ENCODE results near the gene SEC24D.

SEC24D gene

DNA sequence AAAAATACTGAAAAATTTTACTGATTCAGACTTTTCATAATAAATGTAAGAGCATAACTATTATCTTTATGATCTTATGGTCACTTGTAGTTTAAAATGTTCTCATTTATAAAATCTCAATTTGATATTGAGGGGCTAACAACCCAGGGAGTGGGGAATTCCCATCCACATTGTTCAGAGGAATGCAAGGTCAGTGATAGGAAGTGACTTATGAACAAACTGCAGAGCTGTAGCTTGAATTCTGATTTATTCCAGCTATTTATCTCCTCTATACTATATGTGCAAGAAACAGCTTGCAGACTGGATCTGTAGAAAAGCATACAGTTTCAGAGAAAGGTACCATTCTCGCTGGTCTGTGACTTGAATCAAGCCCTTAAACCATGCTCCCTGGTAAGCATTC lies 61.6 kb downstream of the SEC24D start:
- H4K91ac ChIP-seq (ENCODE audit: low read length) = no peak overlapping the region

DNA sequence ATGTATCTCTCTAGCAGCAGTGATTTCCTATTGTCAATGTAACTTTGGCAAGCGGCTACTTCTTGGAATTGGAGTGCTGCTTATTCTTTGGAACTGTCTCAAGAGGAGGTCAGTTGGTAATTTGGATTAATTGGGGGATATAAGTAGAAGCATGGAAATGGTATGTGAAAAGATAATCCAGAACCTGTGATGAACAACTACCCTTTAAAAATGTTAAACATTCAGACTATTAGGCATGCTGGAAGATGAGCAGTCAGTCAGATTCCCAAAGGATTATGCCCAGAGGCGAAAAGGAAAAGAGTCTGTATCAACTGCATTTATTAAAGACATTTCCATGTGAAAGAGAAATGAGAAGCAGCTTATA lies 62.5 kb downstream of the SEC24D start:
- H3K4me2 ChIP-seq (ENCODE audit: low read length, poor library complexity, severe bottlenecking) = no peak overlapping the region
- H2BK120ac ChIP-seq (ENCODE audit: low read depth, low read length) = no peak overlapping the region
- H2BK5ac ChIP-seq (ENCODE audit: low read depth, low read length, poor library complexity, severe bottlenecking) = no peak overlapping the region
- peak overlapping the region; percentile 35 for H3K9ac ChIP-seq (ENCODE audit: low read length)
- no peak overlapping the region for H2AK5ac ChIP-seq (ENCODE audit: low read length, severe bottlenecking)
- H3K27ac ChIP-seq (ENCODE audit: low read length, poor library complexity, severe bottlenecking) = no peak overlapping the region
- no peaks in the 10 kb centered on the region for H3K9me3 ChIP-seq (ENCODE audit: control insufficient read depth, low read length)
- peaks cover 3% of the 10 kb centered on the region for H3K79me1 ChIP-seq (replicated peaks; ENCODE audit: low read length, poor library complexity, severe bottlenecking)
- no peak overlapping the region for H2BK15ac ChIP-seq (ENCODE audit: low read depth, poor library complexity, severe bottlenecking)
- no peak overlapping the region for H4K8ac ChIP-seq (ENCODE audit: low read length)
- no peaks in the 10 kb centered on the region for H3K27me3 ChIP-seq (ENCODE audit: control insufficient read depth in 1 of 2, insufficient read depth in 1 of 2, low read length in 2 of 2)
- no peak for DNase-seq
- WGBS = 92% methylated on average over 1 of the region's 2 CpGs
- H3K4ac ChIP-seq (ENCODE audit: low read depth in 1 of 2, low read length in 2 of 2) = no peak overlapping the region
- H3K4me3 ChIP-seq (ENCODE audit: insufficient read depth in 1 of 2, low read depth in 1 of 2, low read length in 2 of 2) = no peak overlapping the region
- no peak overlapping the region for H2AFZ ChIP-seq (ENCODE audit: low read depth, low read length)
- no peak overlapping the region for H3K23ac ChIP-seq (ENCODE audit: low read length in 2 of 2)
- H3K14ac ChIP-seq (ENCODE audit: low read length in 2 of 2) = no peak overlapping the region
- H2BK12ac ChIP-seq (ENCODE audit: low read length in 2 of 2) = no peak overlapping the region
- peaks cover 2 to 47% of the 10 kb centered on the region in 2 experiments for H3K36me3 ChIP-seq (ENCODE audit: control insufficient read depth in 1 of 2, insufficient read depth in 2 of 2, low read depth in 1 of 2, low read length in 2 of 2)
- peaks cover 2% of the 10 kb centered on the region for H3K4me1 ChIP-seq (ENCODE audit: control insufficient read depth, insufficient read depth, low read depth, low read length)
- H3K18ac ChIP-seq (ENCODE audit: low read depth in 1 of 2, low read length in 2 of 2) = no peak overlapping the region
- no peak overlapping the region for H4K91ac ChIP-seq (ENCODE audit: low read length)

More for the DNA sequence above, 61.6 kb downstream of the SEC24D start:
- Histone ChIP-seq H3K9me3 (ENCODE audit: control insufficient read depth, low read length) (no peaks in the 10 kb centered on the region), H2BK120ac (ENCODE audit: low read depth, low read length) (no peak overlapping the region), H3K9ac (ENCODE audit: low read length) (peak overlapping the region; percentile 54), H3K14ac (ENCODE audit: low read length in 2 of 2) (no peak overlapping the region), H3K4me2 (ENCODE audit: low read length, poor library complexity, severe bottlenecking) (no peak overlapping the region), H3K27ac (ENCODE audit: low read length, poor library complexity, severe bottlenecking) (peak overlapping the region; percentile 60), H3K4ac (ENCODE audit: low read depth in 1 of 2, low read length in 2 of 2) (no peak overlapping the region), H2BK12ac (ENCODE audit: low read length in 2 of 2) (no peak overlapping the region), H3K18ac (ENCODE audit: low read depth in 1 of 2, low read length in 2 of 2) (no peak overlapping the region), H2AK5ac (ENCODE audit: low read length, severe bottlenecking) (no peak overlapping the region), H3K4me3 (ENCODE audit: insufficient read depth in 1 of 2, low read depth in 1 of 2, low read length in 2 of 2) (no peak overlapping the region), H3K23ac (ENCODE audit: low read length in 2 of 2) (no peak overlapping the region), H2AFZ (ENCODE audit: low read depth, low read length) (no peak overlapping the region), H2BK5ac (ENCODE audit: low read depth, low read length, poor library complexity, severe bottlenecking) (no peak overlapping the region), H4K8ac (ENCODE audit: low read length) (no peak overlapping the region), H3K27me3 (ENCODE audit: control insufficient read depth in 1 of 2, insufficient read depth in 1 of 2, low read length in 2 of 2) (no peaks in the 10 kb centered on the region), H2BK15ac (ENCODE audit: low read depth, poor library complexity, severe bottlenecking) (no peak overlapping the region), H3K36me3 (ENCODE audit: control insufficient read depth in 1 of 2, insufficient read depth in 2 of 2, low read depth in 1 of 2, low read length in 2 of 2) (peaks cover 0 to 37% of the 10 kb centered on the region in 2 experiments), H3K79me1 (replicated peaks; ENCODE audit: low read length, poor library complexity, severe bottlenecking) (peaks cover 3% of the 10 kb centered on the region), H3K4me1 (ENCODE audit: control insufficient read depth, insufficient read depth, low read depth, low read length) (peaks cover 2% of the 10 kb centered on the region)
- 94% methylated on average over 1 of the region's 1 CpG for WGBS
- DNase-seq = no peak

DNA sequence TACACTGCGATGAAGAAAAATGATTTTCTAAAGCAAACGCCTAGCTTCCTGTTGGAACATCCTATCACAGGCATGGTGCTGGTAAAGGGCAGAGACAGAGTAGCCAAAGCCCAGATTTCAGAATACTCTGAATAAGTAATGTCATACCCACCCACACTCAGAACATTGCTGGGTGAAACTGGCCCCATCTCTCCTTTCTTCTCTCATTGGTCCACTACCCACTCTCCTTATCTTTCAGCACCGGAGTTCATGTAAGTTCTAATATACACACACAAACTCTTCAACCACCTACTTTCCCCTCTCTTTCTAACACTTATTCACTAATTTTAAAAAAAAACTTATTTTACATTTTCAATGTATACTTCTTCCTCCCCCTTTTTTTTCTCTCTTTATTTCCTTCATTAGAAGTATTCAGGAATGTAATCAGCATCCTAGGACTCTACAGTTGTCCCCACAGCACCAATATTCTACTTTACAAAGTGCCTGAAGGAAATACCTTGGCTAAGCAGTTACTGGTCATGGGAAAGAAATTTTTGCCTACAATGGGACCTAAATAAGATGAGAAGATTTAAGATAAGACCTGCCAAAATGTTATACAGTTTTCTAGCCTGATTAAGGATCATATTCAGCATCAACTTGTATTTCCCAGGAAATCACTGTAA lies 63.0 kb downstream of the SEC24D start:
- Histone ChIP-seq H2BK12ac (ENCODE audit: low read length in 2 of 2) (no peak overlapping the region), H3K4me1 (ENCODE audit: control insufficient read depth, insufficient read depth, low read depth, low read length) (peaks cover 2% of the 10 kb centered on the region), H2BK15ac (ENCODE audit: low read depth, poor library complexity, severe bottlenecking) (no peak overlapping the region), H2BK5ac (ENCODE audit: low read depth, low read length, poor library complexity, severe bottlenecking) (no peak overlapping the region), H3K9ac (ENCODE audit: low read length) (peak overlapping the region; percentile 35), H2AK5ac (ENCODE audit: low read length, severe bottlenecking) (no peak overlapping the region), H3K79me1 (replicated peaks; ENCODE audit: low read length, poor library complexity, severe bottlenecking) (peaks cover 3% of the 10 kb centered on the region), H4K91ac (ENCODE audit: low read length) (no peak overlapping the region), H3K9me3 (ENCODE audit: control insufficient read depth, low read length) (no peaks in the 10 kb centered on the region), H3K14ac (ENCODE audit: low read length in 2 of 2) (no peak overlapping the region), H3K36me3 (ENCODE audit: control insufficient read depth in 1 of 2, insufficient read depth in 2 of 2, low read depth in 1 of 2, low read length in 2 of 2) (peaks cover 3 to 51% of the 10 kb centered on the region in 2 experiments), H3K4me2 (ENCODE audit: low read length, poor library complexity, severe bottlenecking) (no peak overlapping the region), H3K4ac (ENCODE audit: low read depth in 1 of 2, low read length in 2 of 2) (no peak overlapping the region), H4K8ac (ENCODE audit: low read length) (no peak overlapping the region), H3K23ac (ENCODE audit: low read length in 2 of 2) (no peak overlapping the region), H3K27ac (ENCODE audit: low read length, poor library complexity, severe bottlenecking) (no peak overlapping the region), H3K18ac (ENCODE audit: low read depth in 1 of 2, low read length in 2 of 2) (no peak overlapping the region), H2BK120ac (ENCODE audit: low read depth, low read length) (no peak overlapping the region), H2AFZ (ENCODE audit: low read depth, low read length) (no peak overlapping the region), H3K4me3 (ENCODE audit: insufficient read depth in 1 of 2, low read depth in 1 of 2, low read length in 2 of 2) (peak overlapping the region in 1 of 2 experiments; percentile 25), H3K27me3 (ENCODE audit: control insufficient read depth in 1 of 2, insufficient read depth in 1 of 2, low read length in 2 of 2) (no peaks in the 10 kb centered on the region)
- DNase-seq = no peak
- 94% methylated on average over 3 of the region's 3 CpGs for whole genome bisulfite sequencing

DNA sequence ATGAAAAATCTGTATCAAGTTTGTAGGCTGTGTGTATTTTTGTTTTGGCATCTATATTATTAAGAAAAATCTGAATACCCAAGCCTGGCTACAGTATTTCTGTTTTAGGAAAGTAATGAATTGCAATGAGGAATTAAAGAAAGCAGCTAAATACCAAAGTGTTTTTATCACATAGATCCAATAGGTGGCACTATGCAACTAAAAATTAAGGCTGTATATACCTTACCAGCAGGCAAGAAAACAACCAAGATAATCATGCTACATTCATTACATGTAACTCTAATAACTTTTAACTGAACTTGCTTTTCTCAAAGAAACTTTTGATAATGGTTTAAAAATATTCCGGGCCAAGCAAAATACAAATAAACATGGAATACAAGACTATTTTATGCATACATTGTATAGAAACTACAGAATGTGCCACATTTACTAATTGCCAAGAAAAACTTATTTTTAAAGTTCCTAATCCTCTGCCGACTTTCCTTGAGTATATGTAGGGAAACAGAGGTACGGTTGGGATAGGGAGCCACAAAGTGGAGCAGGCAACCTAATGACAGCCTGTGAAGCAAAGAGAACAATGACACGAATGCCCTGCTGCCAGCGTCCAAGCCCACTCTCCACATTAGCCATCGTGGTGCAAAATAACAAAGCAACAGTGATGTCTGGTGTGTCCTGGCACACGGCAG lies 63.7 kb downstream of the SEC24D start:
- Histone ChIP-seq H2BK15ac (ENCODE audit: low read depth, poor library complexity, severe bottlenecking) (no peak overlapping the region), H2BK12ac (ENCODE audit: low read length in 2 of 2) (no peak overlapping the region), H3K4me1 (ENCODE audit: control insufficient read depth, insufficient read depth, low read depth, low read length) (peaks cover 2% of the 10 kb centered on the region), H3K27ac (ENCODE audit: low read length, poor library complexity, severe bottlenecking) (no peak overlapping the region), H2AK5ac (ENCODE audit: low read length, severe bottlenecking) (no peak overlapping the region), H4K8ac (ENCODE audit: low read length) (no peak overlapping the region), H3K36me3 (ENCODE audit: control insufficient read depth in 1 of 2, insufficient read depth in 2 of 2, low read depth in 1 of 2, low read length in 2 of 2) (peaks cover 3 to 57% of the 10 kb centered on the region in 2 experiments), H3K18ac (ENCODE audit: low read depth in 1 of 2, low read length in 2 of 2) (no peak overlapping the region), H2BK5ac (ENCODE audit: low read depth, low read length, poor library complexity, severe bottlenecking) (no peak overlapping the region), H2AFZ (ENCODE audit: low read depth, low read length) (no peak overlapping the region), H3K4me3 (ENCODE audit: insufficient read depth in 1 of 2, low read depth in 1 of 2, low read length in 2 of 2) (peak overlapping the region in 1 of 2 experiments; percentile 25), H3K4me2 (ENCODE audit: low read length, poor library complexity, severe bottlenecking) (no peak overlapping the region), H3K79me1 (replicated peaks; ENCODE audit: low read length, poor library complexity, severe bottlenecking) (peaks cover 3% of the 10 kb centered on the region), H3K9ac (ENCODE audit: low read length) (peak overlapping the region; percentile 41), H4K91ac (ENCODE audit: low read length) (no peak overlapping the region), H2BK120ac (ENCODE audit: low read depth, low read length) (no peak overlapping the region), H3K23ac (ENCODE audit: low read length in 2 of 2) (no peak overlapping the region), H3K9me3 (ENCODE audit: control insufficient read depth, low read length) (no peaks in the 10 kb centered on the region), H3K4ac (ENCODE audit: low read depth in 1 of 2, low read length in 2 of 2) (no peak overlapping the region), H3K14ac (ENCODE audit: low read length in 2 of 2) (no peak overlapping the region), H3K27me3 (ENCODE audit: control insufficient read depth in 1 of 2, insufficient read depth in 1 of 2, low read length in 2 of 2) (no peaks in the 10 kb centered on the region)
- 93% methylated on average over 6 of the region's 7 CpGs for WGBS
- DNase-seq = peak; percentile 57

Measured in mesenchymal stem cell (in vitro differentiated cells and primary cell).